Anterior cingulate cortex (tissue), 58 donors: ENCODE measurements around the gene TRPC4AP.
"Not testable (repeated sequence)": the region's sequence is repeated elsewhere in the genome, so short reads cannot be mapped to it uniquely, and the experiment has no call there.

Experiments
- DNase-seq, 58 donors: peaks; one replicate each; lab custom pipeline; 2025; lab: John Stamatoyannopoulos, UW

The TRPC4AP gene

GRCh38 chr20:35062478-35062877 lies 30.1 kb downstream of the TRPC4AP start:
- no peak for DNase-seq

GRCh38 chr20:35060168-35060567 lies 32.4 kb downstream of the TRPC4AP start:
- no peak for DNase-seq

- DNase-seq = no peak
Measured at GRCh38 chr20:35059612-35060011, 33.0 kb downstream of the TRPC4AP start.

DNA sequence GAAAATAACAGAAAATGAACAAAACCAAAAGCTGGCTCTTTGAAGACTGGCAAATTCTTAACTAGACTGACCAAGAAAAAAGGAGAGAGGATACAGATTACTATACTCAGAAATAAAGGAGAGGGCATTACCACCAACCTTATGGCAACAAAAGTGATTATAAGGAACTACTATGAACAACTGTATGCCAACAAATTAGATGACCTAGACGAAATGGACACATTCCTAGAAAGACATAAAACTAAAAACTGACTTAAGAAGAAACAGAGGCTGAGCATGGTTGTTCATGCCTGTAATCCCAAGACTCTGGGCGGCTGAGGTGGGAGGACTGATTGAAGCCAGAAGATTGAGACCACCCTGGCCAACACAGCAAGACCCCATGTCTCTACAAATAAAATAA lies 33.5 kb downstream of the TRPC4AP start:
- no peak for DNase-seq

- no peak for DNase-seq
Measured at GRCh38 chr20:35055445-35056276, 36.9 kb downstream of the TRPC4AP start.

DNA sequence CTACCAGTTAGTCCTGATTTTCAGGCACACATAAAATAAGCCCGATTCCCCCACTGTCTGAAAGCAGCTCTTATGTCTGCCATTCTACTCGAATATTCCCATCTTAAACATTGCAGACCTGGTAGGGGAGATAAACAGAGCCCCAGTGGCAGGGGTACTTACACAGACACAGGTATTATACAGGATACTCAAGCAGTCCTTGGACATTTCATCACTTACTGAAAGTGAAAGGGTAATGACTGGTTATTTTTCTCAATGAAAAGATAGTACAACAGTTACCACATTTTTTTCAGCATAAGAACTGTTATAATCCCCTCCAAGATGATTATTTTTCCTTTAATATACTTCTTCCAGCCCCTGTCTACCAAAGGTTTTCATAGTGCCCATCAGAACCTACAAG lies 37.8 kb downstream of the TRPC4AP start:
- DNase-seq = no peak

DNA sequence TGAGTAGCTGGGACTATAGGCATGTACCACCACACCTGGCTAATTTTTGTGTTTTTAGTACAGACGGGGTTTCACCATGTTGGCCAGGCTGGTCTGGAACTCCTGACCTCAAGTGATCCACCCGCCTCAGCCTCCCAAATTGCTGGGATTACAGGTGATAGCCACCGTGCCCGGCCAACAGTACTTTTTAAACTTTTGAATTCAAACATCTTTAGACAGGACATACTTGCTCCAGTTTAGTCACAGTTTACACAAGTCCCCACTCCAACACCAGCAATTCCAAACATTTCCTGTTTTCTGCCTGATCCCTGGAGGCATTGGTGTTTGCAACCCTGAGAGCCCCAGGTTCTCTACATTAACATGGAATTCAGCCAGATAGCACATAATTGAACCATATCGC lies 40.0 kb downstream of the TRPC4AP start:
- DNase-seq = not testable (repeated sequence)

- no peak for DNase-seq
Measured at GRCh38 chr20:35049776-35050352, 42.7 kb downstream of the TRPC4AP start.

GRCh38 chr20:35048739-35049138 lies 43.9 kb downstream of the TRPC4AP start:
- DNase-seq = peak in 52 of 58 donors; percentile 4 to 93 (median 61)

- DNase-seq = no peak
Measured at GRCh38 chr20:35042268-35042667, 50.3 kb downstream of the TRPC4AP start.

DNA sequence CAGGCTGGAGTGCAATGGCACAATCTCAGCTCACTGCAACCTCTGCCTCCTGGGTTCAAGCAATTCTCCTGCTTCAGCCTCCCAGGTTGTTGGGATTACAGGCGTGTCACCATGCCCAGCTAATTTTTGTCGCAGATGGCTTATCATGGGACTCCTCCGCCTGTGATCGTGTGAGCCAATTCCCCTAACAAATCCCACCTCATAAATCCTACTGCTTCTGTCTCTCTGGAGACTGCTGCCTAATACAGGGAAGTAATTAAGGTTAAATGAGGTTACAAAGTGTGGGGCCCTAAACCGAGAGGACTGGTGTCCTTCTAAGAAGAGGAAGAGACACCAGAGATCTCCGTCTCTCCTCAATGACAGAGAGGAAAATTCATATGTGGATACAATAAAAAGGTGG lies 52.0 kb downstream of the TRPC4AP start:
- no peak for DNase-seq

DNA sequence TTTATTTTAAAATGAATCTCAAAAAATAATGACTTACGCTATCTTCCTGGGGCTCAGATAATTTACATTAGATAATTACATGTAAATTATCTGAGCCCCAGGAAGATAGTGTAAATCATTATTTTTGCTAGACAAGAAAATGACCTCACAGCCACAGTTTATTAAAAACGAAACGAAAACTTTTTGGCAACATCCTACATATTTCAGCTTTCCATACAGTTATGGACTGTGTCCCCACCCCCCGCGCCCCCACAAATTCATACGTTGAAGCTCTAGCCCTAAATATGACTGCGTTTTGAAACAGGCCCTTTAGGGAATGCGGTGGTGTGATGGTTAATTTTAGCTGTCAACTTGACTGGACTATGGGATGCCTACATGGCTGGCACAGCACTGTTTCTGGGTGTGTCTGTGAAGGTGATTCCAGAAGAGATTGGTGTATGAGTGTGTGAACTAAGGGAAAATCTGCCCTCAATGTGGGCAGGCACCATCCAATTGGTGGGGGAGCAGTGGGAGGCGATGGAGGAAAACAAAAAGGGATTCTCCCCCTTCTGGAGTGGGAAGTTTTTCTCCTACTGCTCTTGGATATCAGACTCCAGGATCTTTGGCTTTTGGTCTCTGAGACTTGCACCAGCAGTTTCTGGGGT lies 52.6 kb downstream of the TRPC4AP start:
- DNase-seq = no peak

GRCh38 chr20:35039146-35039545 lies 53.5 kb downstream of the TRPC4AP start:
- no peak for DNase-seq

GRCh38 chr20:35034145-35034544 lies 58.5 kb downstream of the TRPC4AP start:
- DNase-seq = no peak

GRCh38 chr20:35030136-35030535 lies 62.5 kb downstream of the TRPC4AP start:
- DNase-seq = no peak

DNA sequence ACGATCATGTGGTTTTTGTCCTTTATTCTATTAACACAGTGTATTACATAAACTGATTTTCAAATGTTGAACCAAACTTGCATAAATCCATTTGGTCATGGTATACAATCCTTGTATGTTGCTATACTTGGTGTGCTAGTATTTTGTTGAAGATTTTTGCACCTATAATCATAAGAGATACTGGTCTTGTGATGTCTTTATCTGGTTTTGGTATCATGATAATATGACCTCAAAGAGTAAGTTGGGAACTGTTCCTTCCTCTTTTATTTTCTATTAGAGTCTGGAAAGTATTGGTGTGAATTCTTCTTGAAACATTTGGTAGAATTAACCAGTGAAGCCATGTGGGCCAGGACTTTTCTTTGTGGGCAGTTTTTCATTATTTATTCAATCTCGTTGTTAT lies 65.3 kb downstream of the TRPC4AP start:
- no peak for DNase-seq

GRCh38 chr20:35025116-35025515 lies 67.5 kb downstream of the TRPC4AP start:
- DNase-seq = no peak

DNA sequence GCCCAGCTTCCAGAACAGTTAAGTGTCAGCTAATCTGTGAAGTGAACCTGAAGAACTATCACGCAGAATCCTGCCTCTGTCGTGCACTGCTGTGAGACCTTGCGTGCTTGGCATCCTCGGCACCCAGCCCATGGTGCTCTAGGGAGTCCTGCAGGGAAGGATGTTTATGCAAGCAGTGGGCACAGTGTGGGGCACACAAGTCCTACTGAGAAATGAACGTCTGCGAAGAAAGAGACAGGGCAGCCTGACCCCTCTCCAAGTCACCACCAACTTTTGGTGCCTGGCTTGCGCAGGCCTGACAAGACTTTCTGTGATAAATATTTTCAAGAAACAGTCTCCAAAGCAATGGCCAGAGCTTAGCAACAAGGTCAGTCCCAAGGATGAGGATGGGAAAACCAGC lies 69.0 kb downstream of the TRPC4AP start:
- no peak for DNase-seq

GRCh38 chr20:35021831-35022230 lies 70.8 kb downstream of the TRPC4AP start:
- no peak for DNase-seq

DNA sequence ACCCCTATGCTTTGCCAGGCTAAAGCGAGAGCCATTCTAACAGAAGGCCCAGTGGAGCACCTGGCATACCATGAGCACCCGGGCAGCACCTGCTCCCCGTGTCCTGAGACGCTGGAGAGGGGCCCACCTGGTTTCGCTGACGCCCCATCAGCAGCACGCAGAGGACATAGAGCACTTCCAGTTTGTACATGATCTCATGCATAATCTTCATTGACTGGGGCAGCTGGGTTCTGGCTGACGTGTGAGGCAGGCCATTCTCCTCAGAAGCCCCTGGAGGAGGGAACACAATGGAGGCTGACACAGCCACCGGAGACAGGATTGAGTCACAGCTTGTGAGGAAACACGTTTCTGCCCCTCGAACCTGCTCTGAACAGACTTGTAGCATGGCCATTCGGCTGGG lies 71.5 kb downstream of the TRPC4AP start:
- peak in 3 of 58 donors; percentile 23 to 42 (median 32) for DNase-seq

- no peak for DNase-seq
Measured at GRCh38 chr20:35020108-35020928, 72.3 kb downstream of the TRPC4AP start.
